GM21619 (cell line): Measurements from ENCODE around the gene PDSS2.
"Not testable (repeated sequence)": the region's sequence is repeated elsewhere in the genome, so short reads cannot be mapped to it uniquely, and the experiment has no call there.

Source experiments
- ATAC-seq: cut with Tn5 transposase; IDR thresholded peaks from one replicate; pipeline ENCODE4 v1.9.1; 2021; ENCODE audit not compliant: unreplicated experiment

PDSS2 gene

DNA sequence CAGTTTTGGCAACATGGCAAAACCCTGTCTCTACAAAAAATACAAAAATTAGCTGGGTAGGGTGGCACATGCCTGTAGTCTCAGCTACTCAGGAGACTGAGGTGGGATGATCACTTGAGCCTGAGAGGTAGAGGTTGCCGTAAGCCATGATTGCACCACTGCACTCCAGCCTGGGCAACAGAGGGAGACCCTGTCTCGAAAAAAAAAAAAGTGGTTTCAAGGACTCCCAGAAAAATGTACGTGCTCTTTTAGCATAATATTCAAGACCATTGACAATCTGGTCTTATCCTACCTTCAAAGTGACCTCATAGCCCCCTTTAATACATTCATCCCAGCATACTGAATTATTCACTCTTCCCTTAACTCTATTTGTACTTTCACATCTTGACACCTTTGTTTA, 16.0 kb upstream of the PDSS2 start:
- ATAC-seq: not testable (repeated sequence)

DNA sequence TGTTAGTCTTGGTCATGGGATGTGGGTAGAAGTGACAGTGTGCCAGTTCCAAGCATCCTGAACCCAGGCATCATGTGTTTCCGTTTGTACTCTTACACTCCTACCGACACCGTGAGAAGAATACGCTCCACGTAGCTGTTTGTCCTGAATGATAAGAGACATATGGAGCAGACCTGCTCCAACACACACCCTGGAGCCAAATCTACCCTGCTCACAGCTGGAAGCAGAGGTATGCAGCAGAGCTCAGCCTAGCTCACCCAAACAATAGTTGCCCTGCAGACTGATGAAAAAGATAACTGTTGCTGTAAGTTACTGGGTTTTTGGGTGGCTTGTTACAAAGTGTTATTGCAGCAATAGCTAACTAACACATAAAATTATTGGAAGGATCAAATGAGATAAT, 14.3 kb upstream of the PDSS2 start:
- ATAC-seq: no peak

DNA sequence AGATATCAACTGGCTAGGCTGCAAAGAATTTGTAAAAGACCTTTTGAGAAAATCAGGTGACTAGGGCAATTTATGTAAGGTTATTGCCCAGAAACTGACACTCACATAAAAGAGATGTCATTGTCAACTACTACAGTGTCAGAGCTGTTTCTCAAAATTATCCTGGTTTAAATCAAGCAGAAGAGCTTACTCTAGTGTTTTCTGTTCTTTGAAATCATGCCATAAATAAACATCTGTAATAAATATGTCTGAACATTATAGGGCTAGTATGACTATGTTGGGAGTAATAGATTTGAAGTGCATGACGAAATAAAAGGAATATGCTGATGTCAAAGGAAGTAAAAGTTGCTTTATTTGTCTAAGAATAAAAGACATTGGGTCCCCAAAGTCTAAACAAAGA, 11.0 kb upstream of the PDSS2 start:
- no peak for ATAC-seq

DNA sequence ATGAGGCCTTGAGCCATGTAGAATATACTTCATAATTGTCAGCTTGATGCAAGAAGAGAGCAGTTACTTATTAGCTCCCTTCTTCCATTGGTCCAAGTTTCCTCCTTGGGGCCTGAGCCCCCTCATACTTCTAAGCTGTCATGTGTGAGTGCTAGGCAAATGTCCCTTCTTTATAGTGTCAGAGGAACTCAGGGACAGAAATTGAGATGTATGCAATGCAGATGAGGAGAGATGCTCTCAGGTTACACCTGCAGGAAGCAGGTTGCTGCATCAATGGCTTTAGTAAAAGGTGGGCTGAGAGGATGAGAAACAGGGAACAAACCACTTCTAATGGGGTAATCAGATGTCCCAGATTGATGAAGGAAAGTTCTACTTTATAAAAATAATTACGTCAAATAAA, 6.7 kb upstream of the PDSS2 start:
- no peak for ATAC-seq

DNA sequence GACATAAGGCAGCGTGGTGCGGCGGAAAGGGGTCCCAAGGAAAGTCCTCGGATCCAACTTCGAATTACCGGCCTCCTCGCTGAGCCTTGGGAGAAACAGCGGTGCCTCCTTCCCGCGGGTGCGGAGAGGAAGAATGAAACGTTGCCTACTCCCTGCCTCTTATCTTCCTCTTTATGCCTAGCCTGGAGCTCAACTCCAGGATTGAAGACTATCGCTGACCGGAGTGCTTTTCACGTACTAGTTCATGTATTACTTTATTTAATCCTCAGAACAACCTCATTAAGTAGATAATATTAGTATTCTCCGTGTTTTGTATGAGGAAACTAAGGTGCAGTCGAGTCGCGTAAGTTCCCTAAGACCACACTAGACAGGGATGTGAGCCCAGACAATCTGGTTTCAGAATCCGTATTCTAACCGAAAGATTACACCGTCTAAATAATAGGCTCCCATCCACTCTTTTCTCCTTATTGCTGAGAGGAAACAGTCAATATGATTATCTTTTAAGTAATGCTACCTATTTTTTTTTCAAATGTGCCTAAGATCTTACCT, 793 bp upstream of the PDSS2 start:
- no peak for ATAC-seq

DNA sequence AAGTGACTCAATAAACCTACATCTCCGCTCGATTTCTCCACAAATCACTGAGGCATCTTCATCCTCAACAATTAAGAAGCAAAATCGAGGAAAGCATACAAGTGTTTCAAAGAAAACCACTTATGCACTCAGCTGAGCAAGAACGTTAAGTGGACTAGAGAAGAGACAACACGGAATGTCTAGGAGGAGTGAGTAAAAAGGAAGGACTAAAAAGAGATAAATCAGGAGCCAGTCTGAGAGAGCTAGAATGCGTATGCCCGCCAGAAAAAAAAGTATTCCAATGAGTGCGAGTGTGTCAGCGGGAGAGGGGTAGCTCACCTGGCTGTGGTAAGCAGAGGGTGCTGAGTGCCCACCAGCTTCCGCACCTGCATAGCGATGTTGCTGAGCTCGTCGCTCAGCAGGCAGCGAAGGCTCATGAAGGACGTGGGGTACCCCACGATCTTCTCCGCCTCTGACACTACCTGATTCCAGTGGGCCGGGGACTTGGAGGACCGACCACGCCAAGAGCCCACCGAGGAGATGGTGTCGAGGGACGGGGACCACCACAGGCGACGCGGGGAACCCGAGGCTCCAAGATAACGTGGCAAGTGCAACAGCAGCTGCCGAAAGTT, 587 bp downstream of the PDSS2 start:
- ATAC-seq: peak; percentile 16

DNA sequence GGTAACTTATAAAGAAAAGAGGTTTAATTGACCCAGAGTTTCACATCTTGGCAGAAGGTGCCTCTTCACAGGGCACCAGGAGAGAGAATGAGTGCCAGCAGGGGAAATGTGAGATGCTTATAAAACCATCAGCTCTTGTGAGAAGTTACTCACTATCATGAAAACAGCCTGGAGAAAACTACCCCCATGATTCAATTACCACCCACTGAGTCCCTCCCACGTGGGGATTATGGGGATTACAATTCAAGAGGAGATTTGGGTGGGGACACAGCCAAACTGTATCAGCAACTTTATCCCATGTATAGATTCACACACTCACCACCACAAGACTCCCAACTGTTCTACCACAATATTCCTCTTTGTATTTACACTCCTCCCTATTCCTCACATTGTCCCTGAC, 10.6 kb downstream of the PDSS2 start:
- ATAC-seq: no peak

DNA sequence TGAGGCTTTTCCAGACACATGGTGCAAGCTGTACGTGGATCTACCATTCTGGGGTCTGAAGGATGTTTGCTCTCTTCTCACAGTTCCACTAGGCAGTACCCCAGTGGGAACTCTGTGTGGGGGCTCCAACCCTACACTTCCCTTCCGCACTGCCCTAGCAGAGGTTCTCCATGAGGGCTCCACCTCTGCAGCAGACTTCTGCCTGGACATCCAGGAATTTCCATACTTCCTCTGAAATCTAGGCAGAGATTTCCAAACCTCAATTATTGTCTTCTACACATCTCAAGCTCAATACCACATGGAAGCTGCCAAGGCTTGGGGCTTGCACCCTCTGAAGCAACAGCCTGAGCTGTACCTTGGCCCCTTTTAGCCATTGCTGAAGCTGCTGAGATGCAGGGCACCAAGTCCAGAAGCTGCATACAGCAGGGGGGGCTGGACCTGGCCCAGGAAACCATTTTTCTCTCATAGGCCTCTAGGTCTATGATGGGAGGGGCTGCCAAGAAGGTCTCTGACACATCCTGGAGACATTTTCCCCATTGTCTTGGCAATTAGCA, 11.6 kb downstream of the PDSS2 start:
- ATAC-seq: no peak

DNA sequence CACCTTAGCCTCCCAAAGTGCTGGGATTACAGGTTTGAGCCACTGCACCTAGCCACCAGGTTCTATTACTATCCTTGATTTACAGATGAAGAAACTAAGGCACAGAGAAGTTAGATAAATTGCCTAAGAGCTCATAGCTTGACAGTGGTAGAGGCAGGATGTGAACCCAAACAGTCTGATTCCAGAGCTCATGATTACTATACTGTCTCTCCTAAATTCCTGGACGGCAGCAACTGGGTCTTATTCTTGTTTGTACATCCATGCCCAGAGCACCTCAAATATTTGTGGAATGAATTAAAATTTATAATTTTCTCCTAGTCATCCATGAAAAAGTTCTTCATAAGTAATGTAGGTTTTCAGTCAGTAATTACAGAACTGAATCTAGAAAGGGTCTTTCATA, 15.1 kb downstream of the PDSS2 start:
- no peak for ATAC-seq

DNA sequence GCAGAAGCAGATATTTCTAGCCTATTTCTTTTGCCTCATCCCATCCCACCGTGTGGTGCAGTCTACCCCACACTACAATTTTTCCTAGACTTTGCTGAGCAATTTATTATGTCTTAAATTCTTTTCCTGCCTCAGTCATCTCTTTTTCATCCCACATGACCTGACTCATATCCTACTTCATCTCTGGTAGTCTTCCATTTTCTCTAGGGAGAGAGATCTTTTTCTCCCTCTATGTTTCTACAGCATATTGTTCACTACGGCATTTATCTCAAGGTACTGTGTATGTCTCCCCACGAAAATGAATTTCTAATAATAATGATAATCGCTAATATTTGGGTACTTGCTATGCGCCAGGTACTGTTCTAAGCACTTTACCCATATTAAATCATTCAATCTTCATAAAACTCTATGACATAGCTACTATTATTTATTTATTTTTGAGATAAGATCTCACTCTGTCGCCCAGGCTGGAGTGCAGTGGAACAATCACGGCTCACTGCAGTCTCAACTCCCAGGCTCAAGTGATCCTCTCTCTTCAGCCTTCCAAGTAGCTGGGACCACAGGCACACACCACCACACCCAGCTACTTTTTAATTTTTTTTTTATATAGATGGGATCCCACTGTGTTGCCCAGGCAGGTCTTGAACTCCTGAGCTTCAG, 15.6 kb downstream of the PDSS2 start:
- ATAC-seq: no peak

DNA sequence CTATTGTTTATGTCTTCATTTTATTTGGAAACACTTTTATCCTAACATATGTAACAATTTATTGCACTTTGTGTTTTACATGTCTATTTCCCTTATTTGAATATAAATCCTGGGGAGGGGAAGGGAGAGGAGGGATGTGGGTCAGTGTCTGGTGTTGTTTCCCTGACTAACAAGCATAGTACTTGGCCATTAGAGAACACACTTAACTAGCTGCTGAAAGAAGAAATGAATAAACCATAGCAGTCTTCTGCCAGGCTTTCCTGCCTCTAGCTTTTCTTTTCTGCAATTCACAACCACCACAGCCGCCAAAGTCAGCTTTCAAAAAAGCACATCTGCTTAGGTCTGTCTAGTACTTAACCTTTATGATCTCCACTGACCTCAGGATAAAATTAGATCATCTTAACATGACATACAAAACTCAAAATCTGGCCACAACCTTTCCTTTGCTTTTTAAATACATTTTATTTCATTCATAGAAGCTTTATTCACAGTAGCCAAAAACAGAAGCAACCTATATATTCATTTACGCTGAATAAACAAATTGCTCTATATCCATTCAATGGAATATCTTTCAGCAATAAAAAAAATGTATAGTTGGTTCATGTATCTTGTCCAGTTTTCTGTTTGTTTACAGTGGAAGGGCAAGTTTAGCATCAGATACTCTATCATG, 16.3 kb downstream of the PDSS2 start:
- no peak for ATAC-seq

DNA sequence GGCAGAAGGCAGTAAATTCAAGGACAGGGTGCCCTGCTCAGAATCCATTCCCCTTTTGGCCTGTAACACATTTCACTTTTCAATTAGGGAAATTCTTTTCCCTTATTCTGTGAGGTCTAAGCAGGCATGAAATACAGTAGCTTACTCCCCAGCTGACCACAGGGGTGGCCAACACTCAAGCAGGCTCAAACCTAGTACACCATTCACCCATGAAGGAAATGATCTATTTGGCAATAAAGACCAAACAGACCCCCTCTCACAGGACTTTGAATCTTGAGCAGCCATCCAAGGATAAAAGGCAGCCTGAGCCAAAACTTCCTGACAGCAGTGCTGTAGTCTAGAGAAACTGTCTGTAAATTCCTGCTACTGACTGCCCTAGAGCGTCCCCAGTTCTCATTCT, 17.7 kb downstream of the PDSS2 start:
- no peak for ATAC-seq

DNA sequence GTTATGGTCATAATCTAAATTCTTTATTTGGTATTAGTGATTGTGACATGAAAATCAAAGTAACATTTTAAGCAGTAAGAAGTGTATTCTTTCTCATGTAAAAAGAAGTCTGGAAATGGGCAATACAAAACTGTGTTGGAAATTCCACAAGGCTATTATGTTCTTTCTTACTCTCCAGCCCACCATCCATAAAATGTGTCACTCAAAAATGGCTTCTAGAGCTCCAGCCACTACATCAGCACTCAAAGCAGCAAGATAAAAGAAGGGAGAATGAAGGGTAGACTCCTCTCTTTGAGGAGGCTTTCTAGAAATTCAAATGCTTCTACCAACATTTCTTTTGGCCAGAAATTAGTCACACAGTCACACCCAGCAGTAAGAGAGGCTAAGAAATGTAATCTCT, 18.4 kb downstream of the PDSS2 start:
- ATAC-seq: no peak

DNA sequence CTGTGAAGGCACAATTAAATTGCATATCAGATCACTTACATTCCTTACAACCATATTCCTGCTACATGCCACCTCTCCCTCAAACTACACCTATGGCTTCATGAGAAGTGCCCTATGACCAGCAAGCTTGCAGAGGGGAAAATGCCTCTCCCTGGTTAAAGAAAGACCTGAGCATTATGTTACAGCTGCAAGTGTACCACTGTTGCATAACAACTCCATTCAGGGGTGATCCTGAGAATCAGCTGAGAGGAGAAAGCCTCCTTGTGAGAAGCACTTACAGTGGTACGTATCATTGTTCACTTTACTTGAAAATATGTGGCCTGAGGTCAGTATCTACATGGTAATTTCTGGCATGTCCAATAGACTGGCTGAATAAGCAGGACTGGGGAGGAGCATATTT, 20.0 kb downstream of the PDSS2 start:
- no peak for ATAC-seq

DNA sequence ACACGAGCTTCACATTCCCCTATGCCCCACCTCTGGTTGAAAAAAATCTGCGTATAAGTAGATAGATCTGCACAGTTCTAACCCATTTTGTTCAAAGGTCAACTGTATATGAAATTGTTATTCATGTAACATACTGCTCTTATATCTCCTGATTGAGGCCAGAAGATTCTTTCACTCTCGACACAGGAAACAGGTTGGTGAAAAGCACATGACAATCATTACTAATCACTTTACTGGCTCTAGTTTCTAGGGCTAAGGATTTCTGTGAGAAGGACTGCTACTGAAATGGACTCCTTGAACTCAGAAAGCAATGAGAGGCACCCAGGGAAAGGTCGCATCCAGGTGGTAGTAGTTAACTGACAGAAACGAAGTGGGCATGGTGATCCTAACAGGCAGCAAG, 21.7 kb downstream of the PDSS2 start:
- ATAC-seq: no peak

DNA sequence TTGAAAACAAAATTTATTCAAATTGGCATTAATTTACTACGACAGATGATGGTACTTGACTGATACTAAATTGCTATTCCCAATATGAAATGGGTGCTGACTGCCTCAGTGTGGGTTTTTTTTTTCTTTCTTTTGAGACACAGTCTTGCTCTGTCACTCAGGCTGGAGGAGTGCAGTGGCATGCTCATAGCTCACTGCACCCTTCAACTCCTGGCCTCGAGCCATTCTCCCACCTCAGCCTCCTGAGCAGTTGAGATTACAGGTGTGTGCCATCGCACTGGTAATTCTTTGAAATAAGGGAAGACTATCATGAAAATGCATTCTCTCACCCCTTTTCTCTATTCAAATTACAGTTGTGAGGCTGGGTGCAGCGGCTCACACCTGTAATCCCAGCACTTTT, 22.5 kb downstream of the PDSS2 start:
- ATAC-seq: no peak

DNA sequence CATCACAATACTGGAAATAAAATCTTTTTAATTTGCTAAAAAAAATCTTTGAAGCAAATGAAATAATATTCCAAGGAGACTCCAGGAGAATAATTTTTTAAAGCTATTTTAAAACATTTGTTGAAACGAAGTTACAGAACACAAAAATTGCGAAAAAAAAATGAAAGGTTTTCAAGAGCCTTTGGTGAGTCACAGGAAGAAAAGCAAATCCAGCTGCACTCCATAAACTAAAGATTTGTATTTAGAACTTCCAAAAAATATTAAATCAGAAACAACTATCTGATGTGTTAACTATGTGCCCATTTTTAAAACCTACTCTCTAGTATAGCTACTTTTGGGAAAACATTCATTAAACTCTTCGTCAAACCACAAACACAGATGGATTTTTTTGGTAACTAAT, 23.6 kb downstream of the PDSS2 start:
- ATAC-seq: no peak

DNA sequence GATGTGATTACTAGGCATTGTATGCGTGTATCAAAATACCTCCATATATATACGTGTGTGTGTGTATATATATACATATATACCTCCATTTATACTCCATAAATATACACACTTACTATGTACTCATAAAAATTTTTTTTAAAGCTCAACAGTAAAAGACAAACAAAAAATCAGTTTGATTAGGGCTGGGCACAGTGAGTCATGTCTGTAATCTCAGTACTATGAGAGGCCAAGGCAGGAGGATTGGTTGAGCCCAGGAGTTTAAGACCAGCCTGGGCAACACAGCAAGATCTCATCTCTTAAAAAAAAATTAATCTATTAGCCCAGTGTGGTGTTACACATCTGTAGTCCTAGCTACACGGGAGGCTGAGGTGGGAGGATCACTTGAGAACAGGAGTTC, 24.6 kb downstream of the PDSS2 start:
- ATAC-seq: no peak

DNA sequence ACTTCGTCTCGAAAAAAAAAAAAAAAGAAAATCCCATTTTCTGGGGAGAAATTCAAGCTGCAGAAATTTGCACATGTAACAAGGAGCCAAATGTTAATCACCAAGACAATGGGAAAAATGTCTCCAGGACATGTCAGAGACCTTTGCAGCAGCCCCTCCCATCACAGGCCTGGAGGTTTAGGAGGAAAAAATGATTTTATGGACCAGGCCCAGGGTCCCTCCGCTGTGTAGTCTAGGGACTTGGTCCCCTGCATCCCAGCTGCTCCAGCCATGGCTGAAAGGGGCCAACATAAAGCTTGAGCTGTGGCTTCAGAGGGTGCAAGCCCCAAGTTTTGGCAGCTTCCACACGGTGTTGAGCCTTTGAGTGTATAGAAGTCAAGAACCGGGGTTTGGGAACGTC, 33.4 kb downstream of the PDSS2 start:
- not testable (repeated sequence) for ATAC-seq

DNA sequence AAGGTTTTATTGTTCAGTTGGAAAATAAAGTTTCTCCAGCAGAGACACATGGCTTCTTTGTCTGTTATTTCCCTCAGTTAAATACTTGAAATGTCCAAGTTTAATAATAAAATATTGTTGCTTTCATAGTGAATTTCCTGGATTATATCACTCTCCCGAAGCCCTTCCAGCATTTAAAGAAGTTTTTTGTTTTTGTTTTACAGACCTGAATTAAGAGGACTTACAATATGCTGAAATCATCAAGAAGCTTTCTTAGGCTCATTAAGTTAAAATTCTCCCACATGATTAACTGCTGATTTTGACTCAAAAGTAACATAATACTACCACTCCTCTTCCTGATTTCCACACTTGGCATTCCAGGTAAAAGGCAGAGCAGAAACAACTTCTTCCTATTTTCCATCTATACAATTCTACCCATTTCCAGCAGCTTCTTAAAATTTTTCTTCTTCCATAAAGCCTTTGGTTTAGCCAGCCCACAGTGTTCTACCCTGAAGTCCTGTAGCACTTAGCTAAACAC, 35.8 kb downstream of the PDSS2 start:
- no peak for ATAC-seq

DNA sequence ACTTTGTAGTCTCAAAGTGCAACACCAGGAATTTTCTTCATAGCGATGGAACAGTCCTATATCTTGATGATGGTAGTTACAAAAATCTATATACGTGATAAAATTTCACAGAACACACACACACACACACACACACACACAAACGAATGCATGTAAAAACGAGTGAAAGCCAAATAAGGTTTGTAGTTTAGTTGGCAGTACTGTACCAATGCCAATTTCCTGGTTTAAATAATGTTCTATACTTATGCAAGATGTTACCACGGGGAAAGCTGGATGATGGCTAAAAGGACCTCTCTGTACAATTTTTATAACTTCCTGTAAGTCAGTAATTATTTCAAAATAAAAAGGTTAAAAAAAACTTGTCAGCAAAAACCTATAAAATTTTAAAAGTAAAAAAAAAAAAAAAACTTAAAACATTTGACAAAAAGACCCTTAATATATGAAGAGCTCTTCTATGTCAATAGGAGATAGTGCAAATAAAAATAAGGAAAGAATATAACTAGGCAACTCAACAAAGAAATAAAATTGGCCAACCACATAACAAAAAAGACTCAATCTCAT, 37.6 kb downstream of the PDSS2 start:
- no peak for ATAC-seq

DNA sequence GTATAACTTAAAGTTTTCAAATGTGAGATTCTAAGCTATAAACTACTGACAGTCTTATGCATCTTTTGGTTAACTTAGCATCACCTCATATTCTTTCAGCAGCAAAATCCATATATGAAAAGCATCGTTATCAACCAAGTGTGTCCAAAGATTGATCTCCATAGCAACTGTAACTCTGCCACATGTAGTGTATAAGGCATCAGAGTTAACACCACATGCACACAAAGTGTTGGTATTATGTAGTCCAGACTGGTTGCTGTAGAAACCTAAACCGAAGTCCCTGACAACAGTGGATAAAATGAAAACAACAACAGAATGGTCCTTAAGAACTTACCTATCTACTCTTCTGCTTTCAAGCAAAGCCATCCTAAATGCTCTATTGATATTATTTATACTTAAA, 39.6 kb downstream of the PDSS2 start:
- no peak for ATAC-seq
